ENCODE results near the gene PROSER3. TPM values are rescaled to one million over a fixed set of nuclear protein-coding genes. Genes with fewer than 3 reads are reported as not detected.

Gene PROSER3
- total RNA-seq (61.0 and 65.6 TPM in 2 replicates), polyA plus RNA-seq (26.0 and 30.7 TPM in 2 replicates), polyA minus RNA-seq (13.5 and 23.5 TPM in 2 replicates)
- 7.0 TPM for total RNA-seq (2013)

DNA sequence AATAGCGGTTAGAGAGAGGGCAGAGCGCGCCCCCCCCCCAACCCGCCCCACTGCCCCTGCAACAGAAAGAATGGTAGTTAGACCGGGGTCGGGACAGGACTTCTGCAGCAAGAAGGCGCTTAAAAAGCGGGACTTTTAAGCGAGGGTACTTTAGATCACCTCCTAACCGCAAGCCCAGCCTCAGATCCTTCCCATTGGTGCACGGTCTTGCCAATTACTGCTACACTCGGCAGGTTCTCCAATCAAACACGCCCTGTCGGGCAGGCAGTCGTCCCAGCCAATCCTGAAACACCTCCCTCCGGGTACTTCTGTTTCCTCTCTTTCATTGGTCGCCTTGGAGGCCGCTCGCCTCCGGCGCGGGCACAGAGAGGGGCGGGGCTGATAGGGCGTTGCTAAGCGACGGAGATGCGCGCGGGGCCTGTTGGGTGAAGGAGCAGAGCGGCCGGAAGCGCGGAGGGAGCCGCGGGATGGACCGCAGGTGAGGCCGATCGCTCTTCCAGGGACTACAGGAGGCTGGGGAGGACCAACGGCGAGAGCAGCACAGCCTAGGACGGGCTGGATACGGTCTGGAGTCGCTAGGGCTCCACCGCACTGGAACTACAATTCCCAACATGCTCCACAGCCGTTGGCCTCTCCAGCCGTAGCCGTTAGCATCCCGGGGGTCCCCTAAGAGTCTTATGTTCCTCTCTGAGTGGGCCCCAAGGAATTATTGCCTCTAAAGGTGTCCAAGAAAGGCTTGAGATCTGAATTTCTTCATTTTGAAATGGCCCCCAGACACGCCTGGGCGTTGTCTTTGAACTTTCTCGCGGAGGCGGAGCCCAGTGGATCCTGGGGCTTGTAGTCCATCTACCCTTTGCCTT, at the start of gene PROSER3:
Gene PROSER3 (plus strand): TSS at position 428 of the 860 bp plus-strand sequence. CDS start 40 bp downstream, at position 468.
- H3K4me2 ChIP-seq (replicated peaks; ENCODE audit: low read depth, low read length, poor library complexity, severe bottlenecking), result peak within 1 kb of the TSS; percentile 98
- ChIA-PET POLR2A (interaction anchor here (0.6 to 1.8 kb wide), 3 partner anchors 10 to 95 kb away, joined by 3 to 9 read pairs (median 7); partner anchors contain the start of gene LIN37), CTCF (no interaction called here)
- H3K27me3 ChIP-seq (replicated peaks in 1 of 4; ENCODE audit: control extremely low read depth in 1 of 4, control insufficient read depth in 3 of 4, insufficient read depth in 4 of 4, low read length in 3 of 4), result peaks cover 0 to 26% (median 10%) of the 10 kb centered on the region in 4 experiments
- peak; percentile 99 for DNase-seq
- peaks cover 0 to 10% (median 0%) of the 10 kb centered on the region in 3 donors for H3K9me3 ChIP-seq (ENCODE audit: control extremely low read depth in 1 of 3, control insufficient read depth in 2 of 3, insufficient read depth in 1 of 3, low read length in 2 of 3)
- Mint-ChIP-seq H3K4me1 (peaks cover 34% of the 10 kb centered on the region), H3K4me3 (peak within 1 kb of the TSS; percentile 99), H3K9me3 (ENCODE audit: insufficient read depth) (no peaks in the 10 kb centered on the region), H3K27me3 (peaks cover 17% of the 10 kb centered on the region), H3K27ac (peak within 1 kb of the TSS; percentile 99)
- under 1% methylated on average over 52 of the region's 53 CpGs for WGBS (ENCODE audit: insufficient coverage)
- intact Hi-C loops (cut with micrococcal nuclease), result loop anchor here (1.0 to 5.0 kb wide), 7 partner anchors 10 to 357 kb away; partner anchors contain the start of genes ARHGAP33, LIN37 and TBCB
- H3K4me3 ChIP-seq (ENCODE audit: control extremely low read depth in 1 of 5, extremely low read depth in 1 of 5, insufficient read depth in 1 of 5, low read depth in 2 of 5, low read length in 4 of 5), result peak within 1 kb of the TSS; percentile 85 to 99 (median 94)
- peak; percentile 95 for ATAC-seq (ENCODE audit: low read depth)
- TF ChIP-seq EZH2 (IDR thresholded peaks at IDR 0.05; ENCODE audit: borderline replicate concordance, insufficient read depth, low read depth, low read length, poor library complexity, severe bottlenecking) (no peak), CTCF (IDR thresholded peaks at IDR 0.05) (no peak)
- H3K9ac ChIP-seq (ENCODE audit: low read length), result peak within 1 kb of the TSS; percentile 96
- no peaks in the 10 kb centered on the region for H4K20me1 ChIP-seq (ENCODE audit: control insufficient read depth, insufficient read depth, low read length, poor library complexity, severe bottlenecking)
- H3K36me3 ChIP-seq (replicated peaks in 1 of 2; ENCODE audit: control extremely low read depth in 1 of 2, control insufficient read depth in 1 of 2, extremely low read depth in 1 of 2, insufficient read depth in 2 of 2, low read length in 1 of 2), result peaks cover 0 to 27% of the 10 kb centered on the region in 2 experiments
- H2AFZ ChIP-seq (ENCODE audit: insufficient read depth, low read depth, low read length, poor library complexity, severe bottlenecking), result peak within 1 kb of the TSS; percentile 89
- H3K27ac ChIP-seq (ENCODE audit: low read length in 2 of 2), result peak within 1 kb of the TSS; percentile 91 to 96
- H3K4me1 ChIP-seq (ENCODE audit: control insufficient read depth in 2 of 2, insufficient read depth in 2 of 2, low read length in 2 of 2), result peaks cover 24 to 35% of the 10 kb centered on the region in 2 donors
- H3K79me2 ChIP-seq (ENCODE audit: control insufficient read depth, insufficient read depth, low read length), result peaks cover 29% of the 10 kb centered on the region

All from B cell (primary cell).